CD4-positive, alpha-beta memory T cell (primary cell): ENCODE results near the gene STAG1. TPM values are rescaled to one million over a fixed set of nuclear protein-coding genes. Genes with fewer than 3 reads are reported as not detected.

ENCODE experiments used
- CTCF ChIA-PET: fragments of 350-600 bp; sonication (Branson Sonifier 250); formaldehyde crosslinking; loops from one replicate; lab custom pipeline; 2021; ENCODE audit warnings: inconsistent platforms; ENCODE audit not compliant: partially characterized antibody; lab: Charles Lee
- POLR2A ChIA-PET: fragments of 350-600 bp; sonication (Branson Sonifier 250); formaldehyde crosslinking; loops from one replicate; lab custom pipeline; 2021; ENCODE audit not compliant: partially characterized antibody; lab: Charles Lee
- DNase-seq, 5 donors: peaks; one replicate each; pipeline versions ENCODE4 v3.0.0 to v3.0.0-alpha.2; 2020 to 2022; ENCODE audit warnings: mixed read lengths in 1 of 5
- H3K27ac ChIP-seq: one replicate; pipeline ENCODE4 v1.7.0; 2013; ENCODE audit warnings: low read depth, low read length
- H3K27me3 ChIP-seq: 2 replicates; pipeline ENCODE4 v1.7.0; 2013; ENCODE audit warnings: mild to moderate bottlenecking, low read length, moderate library complexity; ENCODE audit not compliant: insufficient read depth
- H3K36me3 ChIP-seq: 2 replicates; pipeline ENCODE4 v1.7.0; 2013; ENCODE audit warnings: mild to moderate bottlenecking, low read length, moderate library complexity; ENCODE audit not compliant: insufficient read depth
- H3K4me1 ChIP-seq: 2 replicates; pipeline ENCODE4 v1.7.0; 2013; ENCODE audit warnings: mild to moderate bottlenecking, low read length, moderate library complexity; ENCODE audit not compliant: insufficient read depth
- H3K4me3 ChIP-seq, 2 donors: one replicate each; pipeline ENCODE4 v1.7.0; 2013; ENCODE audit warnings: low read length in 2 of 2, mild to moderate bottlenecking in 1 of 2
- H3K9me3 ChIP-seq, 2 donors: one replicate each; pipeline ENCODE4 v1.7.0; 2013; ENCODE audit warnings: low read length in 2 of 2, control low read depth in 1 of 2; ENCODE audit not compliant: control insufficient read depth in 1 of 2
- H3K27ac Mint-ChIP-seq, 7 donors: one replicate each; pipeline ENCODE4 v1.8.0; 2020 to 2021; ENCODE audit warnings: mixed read lengths in 7 of 7, mild to moderate bottlenecking in 6 of 7, inconsistent platforms in 3 of 7, moderate library complexity in 3 of 7
- H3K27me3 Mint-ChIP-seq, 2 donors: one replicate each; pipeline ENCODE4 v1.8.0; 2020 to 2021; ENCODE audit warnings: mixed read lengths in 2 of 2
- H3K36me3 Mint-ChIP-seq, 2 donors: one replicate each; pipeline ENCODE4 v1.8.0; 2020 to 2021; ENCODE audit warnings: mixed read lengths in 2 of 2, inconsistent platforms in 1 of 2, mild to moderate bottlenecking in 1 of 2
- H3K4me1 Mint-ChIP-seq, 4 donors: one replicate each; pipeline ENCODE4 v1.8.0; 2020 to 2021; ENCODE audit warnings: mixed read lengths in 4 of 4, mild to moderate bottlenecking in 1 of 4
- H3K4me3 Mint-ChIP-seq, 8 donors: one replicate each; pipeline ENCODE4 v1.8.0; 2020 to 2021; ENCODE audit warnings: mixed read lengths in 8 of 8, mild to moderate bottlenecking in 7 of 8, moderate library complexity in 6 of 8, inconsistent platforms in 3 of 8
- H3K9me3 Mint-ChIP-seq, 8 donors: one replicate each; pipeline ENCODE4 v1.8.0; 2020 to 2021; ENCODE audit warnings: mixed read lengths in 8 of 8, mild to moderate bottlenecking in 5 of 8, inconsistent platforms in 3 of 8, moderate library complexity in 1 of 8
- intact Hi-C: fragments of 100-400 bp; cut with micrococcal nuclease; formaldehyde crosslinking; loops from one replicate; pipeline ENCODE4 v1.15.1; 2023
- polyA plus RNA-seq, 2 donors: library from polyadenylated mRNA; unstranded; fragments of 300-500 nt; fragmentation: Illumina TruSeq; gene quantifications; one replicate each; pipeline ENCODE4 v1.2.3, GENCODE V29; 2021
- total RNA-seq, 2 experiments: library from RNA; stranded (reverse); gene quantifications; one replicate each; pipeline ENCODE4 v1.2.3, GENCODE V29; 2021

The STAG1 gene
- total and polyA plus RNA-seq, 4 experiments from 2014 or later = 17.6 to 56.1 (median 37.1) TPM

GRCh38 chr3:136545664-136546268 lies 206.4 kb downstream of the STAG1 start:
- Histone ChIP-seq H3K27ac (no peak overlapping the region), H3K9me3 (no peaks in the 10 kb centered on the region), H3K4me3 (no peak overlapping the region), H3K27me3 (no peaks in the 10 kb centered on the region), H3K4me1 (peaks cover 8% of the 10 kb centered on the region), H3K36me3 (no peaks in the 10 kb centered on the region)
- Mint-ChIP-seq H3K36me3 (peaks cover 5 to 14% of the 10 kb centered on the region in 2 donors), H3K27me3 (no peaks in the 10 kb centered on the region), H3K4me1 (peaks cover 18 to 35% (median 21%) of the 10 kb centered on the region in 4 donors), H3K9me3 (no peaks in the 10 kb centered on the region), H3K4me3 (no peak overlapping the region), H3K27ac (peak overlapping the region in 3 of 7 donors; percentile 23 to 49 (median 26))
- ChIA-PET CTCF (interaction anchor here (1.7 to 3.5 kb wide), 2 partner anchors 207 to 468 kb away, joined by 5 to 19 read pairs; partner anchors contain the start of gene STAG1), POLR2A (interaction anchor here (0.6 to 3.0 kb wide), 2 partner anchors 207 to 1541 kb away, joined by 3 to 13 read pairs; partner anchors contain the start of gene STAG1)
- DNase-seq = no peak
- intact Hi-C loops = loop anchor here (1.0 to 5.0 kb wide), 2 partner anchors 207 to 467 kb away; partner anchors contain the start of gene STAG1

DNA sequence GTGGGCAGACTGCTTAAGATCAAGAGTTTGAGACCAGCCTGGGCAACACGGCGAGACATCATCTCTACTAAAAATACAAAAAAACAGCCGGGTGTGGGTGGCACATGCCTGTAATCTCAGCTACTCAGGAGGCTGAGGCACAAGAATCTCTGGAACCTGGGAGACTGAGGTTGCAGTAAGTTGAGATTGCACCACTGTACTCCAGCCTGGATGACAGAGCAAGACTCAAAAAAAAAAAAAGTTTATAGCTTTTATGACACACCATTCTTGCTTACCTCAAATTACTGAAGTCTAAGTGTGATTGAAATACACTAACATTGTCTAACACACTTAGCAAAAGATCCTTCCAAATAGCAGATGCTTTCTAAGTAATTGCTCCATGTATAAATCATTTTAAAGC lies 207.6 kb downstream of the STAG1 start:
- H3K9me3 ChIP-seq = no peaks in the 10 kb centered on the region
- CTCF ChIA-PET = interaction anchor here (1.1 to 3.5 kb wide), 3 partner anchors 66 to 470 kb away, joined by 3 to 19 read pairs (median 5); partner anchors contain the start of gene STAG1
- H3K27ac Mint-ChIP-seq = peak overlapping the region in 2 of 7 donors; percentile 5 to 6
- H3K4me3 Mint-ChIP-seq = no peak overlapping the region
- peaks cover 8% of the 10 kb centered on the region for H3K4me1 ChIP-seq
- no peak overlapping the region for H3K4me3 ChIP-seq
- no peaks in the 10 kb centered on the region for H3K27me3 Mint-ChIP-seq
- H3K27me3 ChIP-seq = no peaks in the 10 kb centered on the region
- peaks cover 2 to 4% of the 10 kb centered on the region in 2 donors for H3K36me3 Mint-ChIP-seq
- no peak overlapping the region for H3K27ac ChIP-seq
- H3K9me3 Mint-ChIP-seq = no peaks in the 10 kb centered on the region
- peaks cover 17 to 35% (median 20%) of the 10 kb centered on the region in 4 donors for H3K4me1 Mint-ChIP-seq
- no peak for DNase-seq
- POLR2A ChIA-PET = interaction anchor here (1.0 kb wide), 1 partner anchor 208 kb away, joined by 6 read pairs; the partner anchor contains the start of gene STAG1
- no peaks in the 10 kb centered on the region for H3K36me3 ChIP-seq
- intact Hi-C loops = no loop called here

- intact Hi-C loops = no loop called here
- no peak overlapping the region for H3K4me3 Mint-ChIP-seq
- Histone ChIP-seq H3K27me3 (no peaks in the 10 kb centered on the region), H3K27ac (no peak overlapping the region), H3K4me3 (no peak overlapping the region), H3K9me3 (no peaks in the 10 kb centered on the region), H3K36me3 (no peaks in the 10 kb centered on the region), H3K4me1 (peaks cover 8% of the 10 kb centered on the region)
- CTCF ChIA-PET = interaction anchor here (3.5 kb wide), 1 partner anchor 209 kb away, joined by 19 read pairs; the partner anchor contains the start of gene STAG1
- no peaks in the 10 kb centered on the region for H3K27me3 Mint-ChIP-seq
- peaks cover 16 to 29% (median 17%) of the 10 kb centered on the region in 4 donors for H3K4me1 Mint-ChIP-seq
- H3K36me3 Mint-ChIP-seq = peaks cover 3 to 10% of the 10 kb centered on the region in 2 donors
- POLR2A ChIA-PET = no interaction called here
- no peak overlapping the region for H3K27ac Mint-ChIP-seq
- DNase-seq = no peak
- no peaks in the 10 kb centered on the region for H3K9me3 Mint-ChIP-seq
Observed at GRCh38 chr3:136543385-136543784, 208.8 kb downstream of the STAG1 start.

GRCh38 chr3:136535906-136536305 lies 216.3 kb downstream of the STAG1 start:
- Mint-ChIP-seq H3K36me3 (peaks cover 36 to 49% of the 10 kb centered on the region in 2 donors), H3K9me3 (peaks cover 0 to 28% (median 13%) of the 10 kb centered on the region in 8 donors), H3K4me3 (no peak overlapping the region), H3K27ac (no peak overlapping the region), H3K27me3 (no peaks in the 10 kb centered on the region), H3K4me1 (peaks cover 0 to 5% (median 3%) of the 10 kb centered on the region in 4 donors)
- intact Hi-C loops = no loop called here
- no peak for DNase-seq
- Histone ChIP-seq H3K36me3 (no peaks in the 10 kb centered on the region), H3K9me3 (peaks cover 0 to 7% of the 10 kb centered on the region in 2 donors), H3K27ac (no peak overlapping the region), H3K4me1 (no peaks in the 10 kb centered on the region), H3K4me3 (no peak overlapping the region), H3K27me3 (no peaks in the 10 kb centered on the region)
- CTCF ChIA-PET = no interaction called here
- POLR2A ChIA-PET = no interaction called here

DNA sequence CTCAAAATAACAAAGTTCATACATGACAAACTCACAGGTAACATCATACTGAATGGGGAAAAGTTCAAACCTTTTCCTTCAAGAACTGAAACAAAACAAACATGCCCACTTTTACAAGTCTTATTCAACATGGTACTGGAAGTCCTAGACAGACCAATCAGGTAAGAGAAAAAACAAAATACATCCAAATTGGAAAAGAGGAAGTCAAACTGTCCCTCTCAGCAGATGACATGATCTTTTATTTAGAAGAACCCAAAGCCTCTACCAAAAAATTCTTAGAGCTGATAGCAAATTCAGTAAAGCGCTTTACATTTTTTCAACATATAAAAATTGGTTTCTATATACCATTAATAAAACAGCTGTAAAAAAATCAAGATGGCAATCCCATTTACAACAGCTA lies 219.4 kb downstream of the STAG1 start:
- H3K36me3 ChIP-seq = no peaks in the 10 kb centered on the region
- POLR2A ChIA-PET = no interaction called here
- H3K4me1 Mint-ChIP-seq = peaks cover 5 to 9% (median 6%) of the 10 kb centered on the region in 4 donors
- no peak overlapping the region for H3K4me3 ChIP-seq
- no peak overlapping the region for H3K27ac ChIP-seq
- peaks cover 0 to 7% of the 10 kb centered on the region in 2 donors for H3K9me3 ChIP-seq
- H3K4me3 Mint-ChIP-seq = no peak overlapping the region
- peaks cover 44 to 65% of the 10 kb centered on the region in 2 donors for H3K36me3 Mint-ChIP-seq
- H3K4me1 ChIP-seq = no peaks in the 10 kb centered on the region
- no peak overlapping the region for H3K27ac Mint-ChIP-seq
- H3K27me3 Mint-ChIP-seq = no peaks in the 10 kb centered on the region
- no peak for DNase-seq
- peaks cover 0 to 43% (median 17%) of the 10 kb centered on the region in 8 donors for H3K9me3 Mint-ChIP-seq
- CTCF ChIA-PET = interaction anchor here (1.2 kb wide), 1 partner anchor 500 kb away, joined by 3 read pairs; no protein-coding TSS in a partner anchor
- H3K27me3 ChIP-seq = no peaks in the 10 kb centered on the region
- intact Hi-C loops = no loop called here

- Histone ChIP-seq H3K36me3 (no peaks in the 10 kb centered on the region), H3K27ac (no peak overlapping the region), H3K4me1 (no peaks in the 10 kb centered on the region), H3K4me3 (no peak overlapping the region), H3K9me3 (no peaks in the 10 kb centered on the region), H3K27me3 (no peaks in the 10 kb centered on the region)
- no peaks in the 10 kb centered on the region for H3K27me3 Mint-ChIP-seq
- H3K4me3 Mint-ChIP-seq = no peak overlapping the region
- H3K36me3 Mint-ChIP-seq = peaks cover 21 to 24% of the 10 kb centered on the region in 2 donors
- no peak overlapping the region for H3K27ac Mint-ChIP-seq
- no peak for DNase-seq
- peaks cover 0 to 8% (median 2%) of the 10 kb centered on the region in 4 donors for H3K4me1 Mint-ChIP-seq
- intact Hi-C loops = no loop called here
- POLR2A ChIA-PET = no interaction called here
- no peaks in the 10 kb centered on the region for H3K9me3 Mint-ChIP-seq
- CTCF ChIA-PET = no interaction called here
Observed at GRCh38 chr3:136518102-136518501, 234.1 kb downstream of the STAG1 start.

DNA sequence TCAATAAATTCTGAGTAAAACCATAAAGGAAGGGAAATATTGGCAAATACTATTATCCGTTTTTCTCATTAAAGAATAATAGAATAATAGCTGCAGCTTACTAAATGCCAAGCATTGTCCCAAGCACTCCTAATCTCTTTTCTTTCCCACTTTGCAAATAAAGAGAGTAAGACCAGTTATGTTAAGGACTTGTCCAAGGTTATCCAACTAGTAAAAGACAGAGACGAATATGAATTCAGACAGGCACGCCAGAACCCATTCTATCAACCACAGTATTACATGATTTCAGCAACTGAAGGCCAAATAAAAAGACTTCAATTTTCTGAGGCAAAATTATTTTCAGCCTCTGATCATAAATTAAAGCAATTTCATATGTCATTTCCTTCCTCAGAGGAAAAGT lies 235.5 kb downstream of the STAG1 start:
- H3K36me3 ChIP-seq = no peaks in the 10 kb centered on the region
- H3K27ac ChIP-seq = no peak overlapping the region
- Mint-ChIP-seq H3K4me1 (peaks cover 0 to 8% (median 5%) of the 10 kb centered on the region in 4 donors), H3K27me3 (no peaks in the 10 kb centered on the region), H3K9me3 (no peaks in the 10 kb centered on the region), H3K4me3 (no peak overlapping the region), H3K27ac (no peak overlapping the region), H3K36me3 (peaks cover 25 to 28% of the 10 kb centered on the region in 2 donors)
- intact Hi-C loops = no loop called here
- ChIA-PET CTCF (no interaction called here), POLR2A (no interaction called here)
- H3K4me1 ChIP-seq = no peaks in the 10 kb centered on the region
- no peak for DNase-seq
- no peaks in the 10 kb centered on the region for H3K27me3 ChIP-seq
- H3K4me3 ChIP-seq = no peak overlapping the region
- H3K9me3 ChIP-seq = no peaks in the 10 kb centered on the region
